Fibroblast of skin of back (primary cell): ENCODE measurements around the gene NLRP1.

ENCODE experiments used
- DNase-seq: peaks from one replicate; pipeline ENCODE4 v3.0.0-alpha.2; 2013

Gene NLRP1

GRCh38 chr17:5513628-5514027, 70.7 kb downstream of the NLRP1 start:
- DNase-seq: no peak

GRCh38 chr17:5511401-5512225, 72.7 kb downstream of the NLRP1 start:
- DNase-seq: no peak

GRCh38 chr17:5510771-5511170, 73.5 kb downstream of the NLRP1 start:
- no peak for DNase-seq

- peak; percentile 88 for DNase-seq
Observed at GRCh38 chr17:5509482-5509881, 74.8 kb downstream of the NLRP1 start.

- peak; percentile 80 for DNase-seq
Observed at GRCh38 chr17:5508810-5509209, 75.5 kb downstream of the NLRP1 start.

GRCh38 chr17:5506307-5506706, 78.0 kb downstream of the NLRP1 start:
- no peak for DNase-seq

GRCh38 chr17:5502552-5502951, 81.8 kb downstream of the NLRP1 start:
- no peak for DNase-seq

- DNase-seq: no peak
Observed at GRCh38 chr17:5501685-5502084, 82.6 kb downstream of the NLRP1 start.

- DNase-seq: peak; percentile 85
Observed at GRCh38 chr17:5500589-5501391, 83.5 kb downstream of the NLRP1 start.

GRCh38 chr17:5500247-5500588, 84.1 kb downstream of the NLRP1 start:
- DNase-seq: no peak

- no peak for DNase-seq
Observed at GRCh38 chr17:5499476-5500231, 84.7 kb downstream of the NLRP1 start.

- DNase-seq: no peak
Observed at GRCh38 chr17:5492970-5493369, 91.3 kb downstream of the NLRP1 start.

GRCh38 chr17:5488752-5489151, 95.6 kb downstream of the NLRP1 start:
- DNase-seq: no peak

- DNase-seq: peak; percentile 100
Observed at GRCh38 chr17:5486206-5487124, 97.8 kb downstream of the NLRP1 start, which contains the start of gene MIS12. MIS12 (plus strand) TSS chr17:5486566; CDS start chr17:5488863, 2,297 bp downstream.

- peak; percentile 42 for DNase-seq
Observed at GRCh38 chr17:5485270-5486205, 98.8 kb downstream of the NLRP1 start, which contains the start of gene DERL2. DERL2 (minus strand) TSS chr17:5486178; CDS start chr17:5486161, 17 bp downstream.

- DNase-seq: no peak
Observed at GRCh38 chr17:5481451-5481850, 102.9 kb downstream of the NLRP1 start.

GRCh38 chr17:5480962-5481361, 103.3 kb downstream of the NLRP1 start:
- no peak for DNase-seq

GRCh38 chr17:5478992-5479391, 105.3 kb downstream of the NLRP1 start:
- DNase-seq: no peak

GRCh38 chr17:5473906-5474305, 110.4 kb downstream of the NLRP1 start:
- no peak for DNase-seq

GRCh38 chr17:5472511-5472910, 111.8 kb downstream of the NLRP1 start:
- no peak for DNase-seq

- DNase-seq: peak; percentile 1
Observed at GRCh38 chr17:5468075-5468473, 116.2 kb downstream of the NLRP1 start.
